ENCODE results near the gene TMEM176A.

GRCh38 chr7:150820578-150821198 is 20.1 kb downstream of the TMEM176A start:
- TF ChIP-seq CTCF (IDR thresholded peaks at IDR 0.05; ENCODE audit: insufficient read depth, low read length) (no peak), POLR2AphosphoS5 (IDR thresholded peaks at IDR 0.05; ENCODE audit: low read depth) (no peak), SPI1 (IDR thresholded peaks at IDR 0.05; ENCODE audit: borderline replicate concordance, low read depth) (no peak), REST (IDR thresholded peaks at IDR 0.05; ENCODE audit: insufficient replicate concordance, low read depth) (no peak), GABPA (IDR thresholded peaks at IDR 0.05; ENCODE audit: low read depth) (no peak)

Measured in HL-60 (cell line).